ENCODE results near the gene ANAPC4. TPM values are rescaled to one million over a fixed set of nuclear protein-coding genes. Genes with fewer than 3 reads are reported as not detected.

ANAPC4 gene
- total RNA-seq, 2 donors from 2014 or later, result 19.1 to 24.8 TPM

- no peak for DNase-seq
- H3K27me3 ChIP-seq, result no peaks in the 10 kb centered on the region
- H3K9ac ChIP-seq (ENCODE audit: low read depth in 2 of 2, low read length in 2 of 2), result no peak overlapping the region
- H3K36me3 ChIP-seq, result no peaks in the 10 kb centered on the region
- no peak overlapping the region for H3K4me3 ChIP-seq
- no peak overlapping the region for H3K27ac ChIP-seq
- no peak for TF ChIP-seq CTCF (IDR thresholded peaks at IDR 0.05)
- H3K9me3 ChIP-seq, result no peaks in the 10 kb centered on the region
- intact Hi-C loops (cut with DNase I), result no loop called here
- H3K4me1 ChIP-seq, result no peaks in the 10 kb centered on the region
Measured at GRCh38 chr4:25345744-25346143, 31.3 kb upstream of the ANAPC4 start.

GRCh38 chr4:25346913-25347312, 30.1 kb upstream of the ANAPC4 start:
- no peaks in the 10 kb centered on the region for H3K9me3 ChIP-seq
- H3K36me3 ChIP-seq, result no peaks in the 10 kb centered on the region
- intact Hi-C loops (cut with DNase I), result no loop called here
- no peak for TF ChIP-seq CTCF (IDR thresholded peaks at IDR 0.05)
- no peaks in the 10 kb centered on the region for H3K4me1 ChIP-seq
- no peak overlapping the region for H3K9ac ChIP-seq (ENCODE audit: low read depth in 2 of 2, low read length in 2 of 2)
- H3K27ac ChIP-seq, result no peak overlapping the region
- no peak for DNase-seq
- H3K4me3 ChIP-seq, result no peak overlapping the region
- H3K27me3 ChIP-seq, result no peaks in the 10 kb centered on the region

GRCh38 chr4:25347473-25347872, 29.6 kb upstream of the ANAPC4 start:
- DNase-seq, result no peak
- no peaks in the 10 kb centered on the region for H3K36me3 ChIP-seq
- no peaks in the 10 kb centered on the region for H3K9me3 ChIP-seq
- H3K27ac ChIP-seq, result no peak overlapping the region
- H3K4me1 ChIP-seq, result no peaks in the 10 kb centered on the region
- H3K4me3 ChIP-seq, result no peak overlapping the region
- H3K9ac ChIP-seq (ENCODE audit: low read depth in 2 of 2, low read length in 2 of 2), result no peak overlapping the region
- no peaks in the 10 kb centered on the region for H3K27me3 ChIP-seq
- intact Hi-C loops (cut with DNase I), result no loop called here
- TF ChIP-seq CTCF (IDR thresholded peaks at IDR 0.05), result no peak

GRCh38 chr4:25347971-25348370, 29.1 kb upstream of the ANAPC4 start:
- Histone ChIP-seq H3K36me3 (no peaks in the 10 kb centered on the region), H3K4me1 (no peaks in the 10 kb centered on the region), H3K9ac (ENCODE audit: low read depth in 2 of 2, low read length in 2 of 2) (no peak overlapping the region), H3K9me3 (no peaks in the 10 kb centered on the region), H3K27me3 (no peaks in the 10 kb centered on the region), H3K4me3 (no peak overlapping the region), H3K27ac (no peak overlapping the region)
- intact Hi-C loops (cut with DNase I), result no loop called here
- no peak for TF ChIP-seq CTCF (IDR thresholded peaks at IDR 0.05)
- DNase-seq, result no peak

- intact Hi-C loops (cut with DNase I), result no loop called here
- DNase-seq, result no peak
- Histone ChIP-seq H3K9me3 (no peaks in the 10 kb centered on the region), H3K36me3 (no peaks in the 10 kb centered on the region), H3K4me3 (no peak overlapping the region), H3K27me3 (no peaks in the 10 kb centered on the region), H3K9ac (ENCODE audit: low read depth in 2 of 2, low read length in 2 of 2) (no peak overlapping the region), H3K4me1 (no peaks in the 10 kb centered on the region), H3K27ac (no peak overlapping the region)
- TF ChIP-seq CTCF (IDR thresholded peaks at IDR 0.05), result no peak
Measured at GRCh38 chr4:25350561-25350960, 26.5 kb upstream of the ANAPC4 start.
